Upper lobe of left lung (tissue), 4 donors: ENCODE measurements around the gene MYOM3.

Source experiments
- EP300 ChIP-seq, 4 donors: sonication (generic); formaldehyde crosslinking; IDR thresholded peaks; one replicate each; pipeline ENCODE4 v1.5.1; 2017; ENCODE audit warnings: antibody characterized with exemption in 4 of 4, control low read depth in 2 of 4
- TF ChIP-seq, protein P1 (sequence below), 6 experiments: fragments of 450-650 bp in 4 of 6; fragments of 200-600 bp in 2 of 6; sonication (generic) in 2 of 6; IDR thresholded peaks; one replicate each; pipeline ENCODE4 v1.5.1; 2016 to 2019; ENCODE audit warnings: antibody characterized with exemption in 6 of 6

GRCh38 chr1:24090736-24091135, 21.2 kb downstream of the MYOM3 start:
- TF ChIP-seq, protein P1, sequence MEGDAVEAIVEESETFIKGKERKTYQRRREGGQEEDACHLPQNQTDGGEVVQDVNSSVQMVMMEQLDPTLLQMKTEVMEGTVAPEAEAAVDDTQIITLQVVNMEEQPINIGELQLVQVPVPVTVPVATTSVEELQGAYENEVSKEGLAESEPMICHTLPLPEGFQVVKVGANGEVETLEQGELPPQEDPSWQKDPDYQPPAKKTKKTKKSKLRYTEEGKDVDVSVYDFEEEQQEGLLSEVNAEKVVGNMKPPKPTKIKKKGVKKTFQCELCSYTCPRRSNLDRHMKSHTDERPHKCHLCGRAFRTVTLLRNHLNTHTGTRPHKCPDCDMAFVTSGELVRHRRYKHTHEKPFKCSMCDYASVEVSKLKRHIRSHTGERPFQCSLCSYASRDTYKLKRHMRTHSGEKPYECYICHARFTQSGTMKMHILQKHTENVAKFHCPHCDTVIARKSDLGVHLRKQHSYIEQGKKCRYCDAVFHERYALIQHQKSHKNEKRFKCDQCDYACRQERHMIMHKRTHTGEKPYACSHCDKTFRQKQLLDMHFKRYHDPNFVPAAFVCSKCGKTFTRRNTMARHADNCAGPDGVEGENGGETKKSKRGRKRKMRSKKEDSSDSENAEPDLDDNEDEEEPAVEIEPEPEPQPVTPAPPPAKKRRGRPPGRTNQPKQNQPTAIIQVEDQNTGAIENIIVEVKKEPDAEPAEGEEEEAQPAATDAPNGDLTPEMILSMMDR (IDR thresholded peaks at IDR 0.05), result no peak
- TF ChIP-seq EP300 (IDR thresholded peaks at IDR 0.05), result no peak
